ENCODE results near the gene EHMT1. TPM values are rescaled to one million over a fixed set of nuclear protein-coding genes. Genes with fewer than 3 reads are reported as not detected.

EHMT1 gene
- total and polyA plus RNA-seq, 2 of the 13 experiments (the other 11 are each of a cell fraction or from before 2014, with no cell fraction given), result 23.0 to 27.1 TPM

DNA sequence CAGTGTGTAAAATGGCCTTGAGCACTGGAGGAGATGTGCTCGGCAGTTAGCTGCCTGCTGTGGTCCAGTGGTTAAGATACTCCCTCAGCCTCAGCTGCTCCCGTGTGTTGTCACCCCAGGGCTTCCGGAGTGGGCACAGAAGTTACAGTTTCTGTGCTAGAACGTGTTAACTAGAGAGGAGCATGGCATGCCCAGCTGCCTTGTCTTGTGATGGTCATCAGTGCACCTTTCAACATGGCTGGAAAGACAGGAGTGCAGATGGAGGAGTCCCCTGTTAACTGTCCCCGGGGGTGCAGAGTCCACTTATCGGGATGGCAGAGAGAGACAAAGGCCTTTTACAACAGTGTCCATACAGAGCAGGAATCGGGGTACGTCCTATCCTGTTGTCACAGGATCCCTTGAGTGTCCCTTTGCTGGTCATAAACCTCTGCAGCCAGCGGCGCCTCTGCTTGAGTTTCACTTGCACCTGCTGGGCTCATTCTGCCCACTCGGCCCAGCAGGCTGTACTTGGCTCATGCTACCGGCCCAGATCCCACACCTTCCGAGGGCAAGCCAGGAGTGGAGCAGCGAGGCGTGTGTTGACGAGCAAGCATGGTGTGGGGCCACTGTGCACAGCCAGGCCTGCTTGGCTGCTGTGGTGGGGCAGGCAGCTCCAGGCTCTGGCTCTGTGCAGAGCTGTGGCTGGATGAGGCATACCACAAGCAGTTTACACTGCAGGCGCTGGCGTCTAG, 112.6 kb downstream of the EHMT1 start:
- peaks cover 20% of the 10 kb centered on the region for H3K4me1 ChIP-seq (ENCODE audit: insufficient read depth, low read length)
- no peak overlapping the region for H3K4me2 ChIP-seq (ENCODE audit: low read depth, low read length)
- H3K4me3 ChIP-seq (replicated peaks in 1 of 3; ENCODE audit: insufficient read depth in 1 of 3, low read depth in 2 of 3, low read length in 3 of 3), result no peak overlapping the region
- H3K27me3 ChIP-seq (ENCODE audit: control insufficient read depth in 1 of 2, insufficient read depth in 2 of 2, low read length in 2 of 2), result no peaks in the 10 kb centered on the region
- TF ChIP-seq AGO2 (optimal IDR thresholded peaks at IDR 0.05; ENCODE audit: low read depth, low read length) (peak; percentile 33), ZNF432 (CRISPR knock-in tag; IDR thresholded peaks at IDR 0.05; ENCODE audit: borderline replicate concordance) (no peak)
- FAIRE-seq (no peak), ATAC-seq (no peak), DNase-seq (ENCODE audit: low spot score) (no peak)
- no peak overlapping the region for H3K9ac ChIP-seq (ENCODE audit: insufficient read depth, low read depth, low read length)
- no peaks in the 10 kb centered on the region for H4K20me1 ChIP-seq (ENCODE audit: insufficient read depth, low read length)
- no peak overlapping the region for H2AFZ ChIP-seq (ENCODE audit: low read length)
- no peak overlapping the region for H3K27ac ChIP-seq (ENCODE audit: extremely low read length, insufficient read depth, low read length)
- ChIA-PET CTCF (ENCODE audit: low intra/inter-chr PET ratio, low total read pairs) (no interaction called here), POLR2A (no interaction called here)
- H3K9me3 ChIP-seq (ENCODE audit: low read length), result peaks cover 10% of the 10 kb centered on the region; the same call in 1 of the 2 replicates
- 100% methylated on average over 13 of the region's 18 CpGs for WGBS (ENCODE audit: low lambda C conversion rate)
- in situ Hi-C loops (cut with HindIII; ENCODE audit: extremely low pct_ligation_motif_present, low pct_unique_long_range_greater_than_20kb), result no loop called here
- no TSS peak for BruUV-seq (replicated peaks)
- peaks cover 18 to 61% of the 10 kb centered on the region in 2 experiments for H3K36me3 ChIP-seq (replicated peaks in 1 of 2; ENCODE audit: control insufficient read depth in 1 of 2, insufficient read depth in 2 of 2, low read length in 2 of 2)
- H3K79me2 ChIP-seq (ENCODE audit: insufficient read depth, low read length), result no peaks in the 10 kb centered on the region
- intact Hi-C loops (cut with micrococcal nuclease; ENCODE audit: unreplicated experiment), result no loop called here

DNA sequence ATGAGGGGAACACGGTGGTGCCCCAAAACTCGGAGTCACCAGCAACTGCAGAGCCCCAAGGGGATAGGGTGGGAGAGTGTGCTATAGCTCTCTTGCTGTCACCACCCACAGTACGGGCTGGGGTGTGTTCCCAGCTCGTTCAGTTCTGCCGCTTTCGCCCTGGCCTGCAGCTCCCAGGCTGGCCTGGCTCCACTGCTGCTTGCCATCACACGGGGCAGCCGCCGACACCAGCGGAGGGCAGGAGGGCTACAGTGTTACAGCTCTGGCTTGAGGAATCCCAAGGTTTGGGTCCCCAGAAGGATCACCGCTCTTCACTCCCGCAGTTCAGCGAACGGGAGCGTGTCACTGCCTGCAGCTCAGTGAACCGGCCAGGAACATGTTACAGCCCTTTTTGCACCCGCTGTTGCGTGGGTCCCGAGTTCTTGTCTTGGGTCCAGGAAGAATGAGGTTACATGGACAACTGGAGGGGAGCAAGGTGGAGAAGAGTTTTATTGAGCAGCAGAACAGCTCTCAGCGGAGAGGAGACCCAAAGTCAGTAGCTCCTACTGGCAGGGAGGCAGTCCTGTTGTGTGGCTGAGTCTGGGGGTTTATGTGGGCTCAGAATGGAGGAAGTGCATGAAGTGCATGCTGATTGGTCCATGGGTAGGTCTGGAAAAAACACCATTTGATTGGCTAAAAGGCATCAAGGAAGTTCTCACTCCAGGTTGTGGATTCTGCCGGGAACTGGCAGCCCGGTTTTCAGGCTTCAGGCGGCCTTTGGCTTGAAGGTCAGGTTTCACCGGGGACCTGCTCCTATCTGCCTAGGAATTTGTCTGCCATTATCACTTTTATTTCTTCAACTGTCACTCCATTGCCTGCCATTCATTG, 113.4 kb downstream of the EHMT1 start:
- POLR2A ChIA-PET, result no interaction called here
- BruUV-seq (replicated peaks), result no TSS peak
- CTCF ChIA-PET (ENCODE audit: low intra/inter-chr PET ratio, low total read pairs), result no interaction called here

More for the DNA sequence above, 113.4 kb downstream of the EHMT1 start:
- no peak for DNase-seq (ENCODE audit: low spot score)
- no peak for FAIRE-seq
- no peak overlapping the region for H3K4me3 ChIP-seq (replicated peaks in 1 of 3; ENCODE audit: insufficient read depth in 1 of 3, low read depth in 2 of 3, low read length in 3 of 3)
- peak overlapping the region; percentile 59 for H3K27ac ChIP-seq (ENCODE audit: extremely low read length, insufficient read depth, low read length)
- no peak overlapping the region for H3K9ac ChIP-seq (ENCODE audit: insufficient read depth, low read depth, low read length)
- ATAC-seq, result no peak
- peaks cover 20% of the 10 kb centered on the region for H3K4me1 ChIP-seq (ENCODE audit: insufficient read depth, low read length)
- H2AFZ ChIP-seq (ENCODE audit: low read length), result no peak overlapping the region
- intact Hi-C loops (cut with micrococcal nuclease; ENCODE audit: unreplicated experiment), result no loop called here
- H3K4me2 ChIP-seq (ENCODE audit: low read depth, low read length), result no peak overlapping the region
- 98% methylated on average over 22 of the region's 24 CpGs for WGBS (ENCODE audit: low lambda C conversion rate)
- H4K20me1 ChIP-seq (ENCODE audit: insufficient read depth, low read length), result no peaks in the 10 kb centered on the region
- no peaks in the 10 kb centered on the region for H3K79me2 ChIP-seq (ENCODE audit: insufficient read depth, low read length)
- in situ Hi-C loops (cut with HindIII; ENCODE audit: extremely low pct_ligation_motif_present, low pct_unique_long_range_greater_than_20kb), result no loop called here
- H3K36me3 ChIP-seq (replicated peaks in 1 of 2; ENCODE audit: control insufficient read depth in 1 of 2, insufficient read depth in 2 of 2, low read length in 2 of 2), result peaks cover 18 to 59% of the 10 kb centered on the region in 2 experiments
- no peaks in the 10 kb centered on the region for H3K27me3 ChIP-seq (ENCODE audit: control insufficient read depth in 1 of 2, insufficient read depth in 2 of 2, low read length in 2 of 2)
- TF ChIP-seq, protein P1, sequence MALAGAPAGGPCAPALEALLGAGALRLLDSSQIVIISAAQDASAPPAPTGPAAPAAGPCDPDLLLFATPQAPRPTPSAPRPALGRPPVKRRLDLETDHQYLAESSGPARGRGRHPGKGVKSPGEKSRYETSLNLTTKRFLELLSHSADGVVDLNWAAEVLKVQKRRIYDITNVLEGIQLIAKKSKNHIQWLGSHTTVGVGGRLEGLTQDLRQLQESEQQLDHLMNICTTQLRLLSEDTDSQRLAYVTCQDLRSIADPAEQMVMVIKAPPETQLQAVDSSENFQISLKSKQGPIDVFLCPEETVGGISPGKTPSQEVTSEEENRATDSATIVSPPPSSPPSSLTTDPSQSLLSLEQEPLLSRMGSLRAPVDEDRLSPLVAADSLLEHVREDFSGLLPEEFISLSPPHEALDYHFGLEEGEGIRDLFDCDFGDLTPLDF (CRISPR knock-in tag; IDR thresholded peaks at IDR 0.05), result no peak
- no peak for TF ChIP-seq ZNF777 (CRISPR knock-in tag; IDR thresholded peaks at IDR 0.05)
- TF ChIP-seq ZNF672 (CRISPR knock-in tag; IDR thresholded peaks at IDR 0.05), result no peak
- no peak for TF ChIP-seq KAT8 (CRISPR knock-in tag; IDR thresholded peaks at IDR 0.05)
- TF ChIP-seq PRPF4 (IDR thresholded peaks at IDR 0.05; ENCODE audit: low read depth, low read length, poor library complexity, severe bottlenecking), result no peak
- no peak for TF ChIP-seq ISX (CRISPR knock-in tag; conservative IDR thresholded peaks at IDR 0.05)
- TF ChIP-seq, protein P2, sequence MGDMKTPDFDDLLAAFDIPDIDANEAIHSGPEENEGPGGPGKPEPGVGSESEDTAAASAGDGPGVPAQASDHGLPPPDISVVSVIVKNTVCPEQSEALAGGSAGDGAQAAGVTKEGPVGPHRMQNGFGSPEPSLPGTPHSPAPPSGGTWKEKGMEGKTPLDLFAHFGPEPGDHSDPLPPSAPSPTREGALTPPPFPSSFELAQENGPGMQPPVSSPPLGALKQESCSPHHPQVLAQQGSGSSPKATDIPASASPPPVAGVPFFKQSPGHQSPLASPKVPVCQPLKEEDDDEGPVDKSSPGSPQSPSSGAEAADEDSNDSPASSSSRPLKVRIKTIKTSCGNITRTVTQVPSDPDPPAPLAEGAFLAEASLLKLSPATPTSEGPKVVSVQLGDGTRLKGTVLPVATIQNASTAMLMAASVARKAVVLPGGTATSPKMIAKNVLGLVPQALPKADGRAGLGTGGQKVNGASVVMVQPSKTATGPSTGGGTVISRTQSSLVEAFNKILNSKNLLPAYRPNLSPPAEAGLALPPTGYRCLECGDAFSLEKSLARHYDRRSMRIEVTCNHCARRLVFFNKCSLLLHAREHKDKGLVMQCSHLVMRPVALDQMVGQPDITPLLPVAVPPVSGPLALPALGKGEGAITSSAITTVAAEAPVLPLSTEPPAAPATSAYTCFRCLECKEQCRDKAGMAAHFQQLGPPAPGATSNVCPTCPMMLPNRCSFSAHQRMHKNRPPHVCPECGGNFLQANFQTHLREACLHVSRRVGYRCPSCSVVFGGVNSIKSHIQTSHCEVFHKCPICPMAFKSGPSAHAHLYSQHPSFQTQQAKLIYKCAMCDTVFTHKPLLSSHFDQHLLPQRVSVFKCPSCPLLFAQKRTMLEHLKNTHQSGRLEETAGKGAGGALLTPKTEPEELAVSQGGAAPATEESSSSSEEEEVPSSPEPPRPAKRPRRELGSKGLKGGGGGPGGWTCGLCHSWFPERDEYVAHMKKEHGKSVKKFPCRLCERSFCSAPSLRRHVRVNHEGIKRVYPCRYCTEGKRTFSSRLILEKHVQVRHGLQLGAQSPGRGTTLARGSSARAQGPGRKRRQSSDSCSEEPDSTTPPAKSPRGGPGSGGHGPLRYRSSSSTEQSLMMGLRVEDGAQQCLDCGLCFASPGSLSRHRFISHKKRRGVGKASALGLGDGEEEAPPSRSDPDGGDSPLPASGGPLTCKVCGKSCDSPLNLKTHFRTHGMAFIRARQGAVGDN (CRISPR knock-in tag; IDR thresholded peaks at IDR 0.05), result 0 out of 2 replicates have a peak, but pooled peaks have one; percentile 19
- TF ChIP-seq ARID2 (CRISPR knock-in tag; IDR thresholded peaks at IDR 0.05; ENCODE audit: borderline replicate concordance), result no peak
- H3K9me3 ChIP-seq (ENCODE audit: low read length), result peaks cover 10% of the 10 kb centered on the region; the same call in 1 of the 2 replicates

All from HepG2 (cell line).